Fibroblast of upper back skin (primary cell): Measurements from ENCODE around the gene HEATR5B.
A peak's percentile ranks its signal among the peaks of the same experiment; 100 is the strongest.

Experiments
- DNase-seq: peaks from one replicate; pipeline ENCODE4 v3.0.0-alpha.2; 2013

HEATR5B gene

GRCh38 chr2:37083873-37084794 lies at the start of gene HEATR5B, which contains the start of gene GPATCH11:
TSS of gene HEATR5B (minus strand) at chr2:37084372. CDS start at chr2:37083414, 958 bp downstream.
TSS of gene GPATCH11 (plus strand) at chr2:37084518. CDS start at chr2:37088382, 3,864 bp downstream.
- peak; percentile 97 for DNase-seq

- no peak for DNase-seq
Measured at GRCh38 chr2:37132914-37133313, 48.7 kb upstream of the HEATR5B start.

GRCh38 chr2:37125416-37125815 lies 41.2 kb upstream of the HEATR5B start:
- DNase-seq = no peak

GRCh38 chr2:37119157-37119556 lies 35.0 kb upstream of the HEATR5B start:
- DNase-seq = no peak

GRCh38 chr2:37117566-37117965 lies 33.4 kb upstream of the HEATR5B start:
- DNase-seq = no peak

- DNase-seq = no peak
Measured at GRCh38 chr2:37111958-37112357, 27.8 kb upstream of the HEATR5B start.

- no peak for DNase-seq
Measured at GRCh38 chr2:37110306-37111212, 26.4 kb upstream of the HEATR5B start.

GRCh38 chr2:37109523-37109922 lies 25.4 kb upstream of the HEATR5B start:
- no peak for DNase-seq

GRCh38 chr2:37105150-37105549 lies 21.0 kb upstream of the HEATR5B start:
- no peak for DNase-seq

- no peak for DNase-seq
Measured at GRCh38 chr2:37104178-37104577, 20.0 kb upstream of the HEATR5B start.

- no peak for DNase-seq
Measured at GRCh38 chr2:37102588-37102987, 18.4 kb upstream of the HEATR5B start.

- DNase-seq = no peak
Measured at GRCh38 chr2:37100054-37100453, 15.9 kb upstream of the HEATR5B start.

GRCh38 chr2:37098416-37099118 lies 14.4 kb upstream of the HEATR5B start:
- DNase-seq = peak; percentile 3

GRCh38 chr2:37096568-37096967 lies 12.4 kb upstream of the HEATR5B start:
- DNase-seq = no peak

GRCh38 chr2:37091873-37092272 lies 7.7 kb upstream of the HEATR5B start:
- no peak for DNase-seq

GRCh38 chr2:37090019-37090477 lies 5.9 kb upstream of the HEATR5B start:
- DNase-seq = no peak

- DNase-seq = peak; percentile 31
Measured at GRCh38 chr2:37085731-37086147, 1.6 kb upstream of the HEATR5B start.

GRCh38 chr2:37084797-37085196 lies 625 bp upstream of the HEATR5B start:
- DNase-seq = no peak

GRCh38 chr2:37080689-37081088 lies 3.5 kb downstream of the HEATR5B start:
- DNase-seq = no peak

GRCh38 chr2:37080266-37080665 lies 3.9 kb downstream of the HEATR5B start:
- no peak for DNase-seq

GRCh38 chr2:37070931-37071330 lies 13.2 kb downstream of the HEATR5B start:
- no peak for DNase-seq

GRCh38 chr2:37068686-37069085 lies 15.5 kb downstream of the HEATR5B start:
- no peak for DNase-seq

- DNase-seq = no peak
Measured at GRCh38 chr2:37061776-37062175, 22.4 kb downstream of the HEATR5B start.
